ENCODE data around the gene ELOVL5. TPM values are rescaled to one million over a fixed set of nuclear protein-coding genes. Genes with fewer than 3 reads are reported as not detected.

Gene ELOVL5
- total RNA-seq, 1 donor from 2014 or later, result 55.9 TPM

- TF ChIP-seq, protein P1, sequence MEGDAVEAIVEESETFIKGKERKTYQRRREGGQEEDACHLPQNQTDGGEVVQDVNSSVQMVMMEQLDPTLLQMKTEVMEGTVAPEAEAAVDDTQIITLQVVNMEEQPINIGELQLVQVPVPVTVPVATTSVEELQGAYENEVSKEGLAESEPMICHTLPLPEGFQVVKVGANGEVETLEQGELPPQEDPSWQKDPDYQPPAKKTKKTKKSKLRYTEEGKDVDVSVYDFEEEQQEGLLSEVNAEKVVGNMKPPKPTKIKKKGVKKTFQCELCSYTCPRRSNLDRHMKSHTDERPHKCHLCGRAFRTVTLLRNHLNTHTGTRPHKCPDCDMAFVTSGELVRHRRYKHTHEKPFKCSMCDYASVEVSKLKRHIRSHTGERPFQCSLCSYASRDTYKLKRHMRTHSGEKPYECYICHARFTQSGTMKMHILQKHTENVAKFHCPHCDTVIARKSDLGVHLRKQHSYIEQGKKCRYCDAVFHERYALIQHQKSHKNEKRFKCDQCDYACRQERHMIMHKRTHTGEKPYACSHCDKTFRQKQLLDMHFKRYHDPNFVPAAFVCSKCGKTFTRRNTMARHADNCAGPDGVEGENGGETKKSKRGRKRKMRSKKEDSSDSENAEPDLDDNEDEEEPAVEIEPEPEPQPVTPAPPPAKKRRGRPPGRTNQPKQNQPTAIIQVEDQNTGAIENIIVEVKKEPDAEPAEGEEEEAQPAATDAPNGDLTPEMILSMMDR (conservative IDR thresholded peaks at IDR 0.05; ENCODE audit: low read depth, low read length), result no peak
- no peak for DNase-seq (ENCODE audit: low read depth)
These were observed 33.5 kb downstream of the ELOVL5 start for GRCh38 chr6:53315086-53315724.

GRCh38 chr6:53313784-53314400, 34.9 kb downstream of the ELOVL5 start:
- TF ChIP-seq, protein P1 (conservative IDR thresholded peaks at IDR 0.05; ENCODE audit: low read depth, low read length), result no peak
- no peak overlapping the region for H3K4me3 ChIP-seq (ENCODE audit: low read depth, low read length)
- no peak for DNase-seq (ENCODE audit: low read depth)

More at GRCh38 chr6:53315086-53315724, 33.5 kb downstream of the ELOVL5 start:
- H3K4me3 ChIP-seq (ENCODE audit: low read depth, low read length), result no peak overlapping the region

- H3K4me3 ChIP-seq (ENCODE audit: low read depth, low read length), result no peak overlapping the region
- TF ChIP-seq, protein P1 (conservative IDR thresholded peaks at IDR 0.05; ENCODE audit: low read depth, low read length), result no peak
- DNase-seq (ENCODE audit: low read depth), result no peak
These were observed 36.4 kb downstream of the ELOVL5 start for GRCh38 chr6:53312355-53312754.

- H3K4me3 ChIP-seq (ENCODE audit: low read depth, low read length), result no peak overlapping the region
- DNase-seq (ENCODE audit: low read depth), result no peak
- TF ChIP-seq, protein P1 (conservative IDR thresholded peaks at IDR 0.05; ENCODE audit: low read depth, low read length), result no peak
These were observed 37.2 kb downstream of the ELOVL5 start for GRCh38 chr6:53311586-53311935.

DNA sequence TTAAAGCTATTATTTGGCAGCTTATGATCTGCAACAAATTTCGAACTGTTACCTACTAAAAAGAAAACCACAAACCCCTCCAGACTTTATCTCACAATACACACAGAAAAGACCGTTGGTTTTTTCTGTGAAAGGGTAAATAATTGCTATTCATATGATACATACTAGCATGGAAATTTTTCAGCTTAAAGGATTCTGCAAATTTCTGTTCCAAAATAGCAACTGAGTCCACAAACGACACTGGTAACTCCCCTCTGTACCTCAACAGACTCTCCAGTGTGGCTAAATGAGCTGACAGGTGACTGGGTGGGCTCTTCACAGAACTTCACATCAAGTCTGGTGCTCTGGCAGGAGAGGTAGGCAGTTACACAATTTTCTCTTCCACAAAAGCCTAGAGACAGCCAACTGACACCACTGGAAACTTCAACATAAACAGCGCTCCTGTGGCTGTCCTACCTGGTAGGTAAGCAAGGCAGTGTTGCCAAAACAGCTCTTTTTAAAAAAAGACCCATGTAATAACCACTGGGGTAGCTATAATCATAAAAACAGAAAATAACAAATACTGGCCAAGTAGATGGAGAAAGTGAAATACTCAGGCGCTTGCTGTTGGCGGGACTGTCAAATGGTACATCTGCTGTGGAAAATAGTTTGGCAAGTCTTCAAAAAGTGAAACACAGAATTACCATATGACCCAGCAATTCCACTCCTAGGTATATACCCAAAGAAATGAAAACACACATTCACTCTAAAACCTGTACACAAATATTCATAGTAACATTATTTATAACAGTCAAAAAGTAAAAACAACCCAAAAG, 37.8 kb downstream of the ELOVL5 start:
- DNase-seq (ENCODE audit: low read depth), result no peak
- TF ChIP-seq, protein P1 (conservative IDR thresholded peaks at IDR 0.05; ENCODE audit: low read depth, low read length), result no peak
- H3K4me3 ChIP-seq (ENCODE audit: low read depth, low read length), result no peak overlapping the region

DNA sequence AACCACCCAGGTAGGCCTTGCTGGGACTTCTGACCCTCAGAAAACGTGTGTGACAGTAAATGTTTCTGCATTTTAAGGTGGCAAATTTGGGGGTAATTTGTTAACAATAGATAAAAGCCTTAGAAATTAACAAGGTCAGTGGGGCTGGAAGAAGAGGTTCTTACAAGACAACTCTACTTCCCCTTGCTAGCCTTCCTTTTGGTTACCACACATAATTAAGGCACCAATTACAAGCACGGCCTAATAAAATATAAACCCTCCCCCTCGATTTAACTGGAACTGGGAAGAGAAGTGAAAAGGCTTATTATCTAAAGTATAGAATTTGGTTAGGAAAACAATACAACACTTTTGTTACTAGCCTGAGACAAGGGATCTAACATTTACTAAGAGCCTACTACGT, 38.8 kb downstream of the ELOVL5 start:
- TF ChIP-seq, protein P1 (conservative IDR thresholded peaks at IDR 0.05; ENCODE audit: low read depth, low read length), result no peak

More for the DNA sequence above, 38.8 kb downstream of the ELOVL5 start:
- DNase-seq (ENCODE audit: low read depth), result no peak
- H3K4me3 ChIP-seq (ENCODE audit: low read depth, low read length), result no peak overlapping the region
